Measurements from ENCODE around the gene MATN4. TPM values are rescaled to one million over a fixed set of nuclear protein-coding genes. Genes with fewer than 3 reads are reported as not detected.

Gene MATN4
- total RNA-seq, 1 experiment from 2014 or later = 0.17 TPM

GRCh38 chr20:45248609-45249008, 59.5 kb downstream of the MATN4 start:
- Mint-ChIP-seq H3K27me3 (ENCODE audit: unreplicated experiment) (no peaks in the 10 kb centered on the region), H3K4me1 (ENCODE audit: low read depth, unreplicated experiment) (peaks cover 27% of the 10 kb centered on the region), H3K4me3 (ENCODE audit: low read depth, unreplicated experiment) (no peak overlapping the region), H3K9me3 (ENCODE audit: low read depth, unreplicated experiment) (no peaks in the 10 kb centered on the region), H3K36me3 (ENCODE audit: insufficient read depth, unreplicated experiment) (no peaks in the 10 kb centered on the region), H3K27ac (ENCODE audit: unreplicated experiment) (no peak overlapping the region)
- TF ChIP-seq CTCF (IDR thresholded peaks at IDR 0.05; ENCODE audit: unreplicated experiment) = no peak
- no peak for DNase-seq
- CTCF ChIA-PET = interaction anchor here (1.1 kb wide), 1 partner anchor 45 kb away, joined by 3 read pairs; no protein-coding TSS in a partner anchor
- no TSS peak for BruUV-seq (replicated peaks)
- intact Hi-C loops (cut with micrococcal nuclease; ENCODE audit: unreplicated experiment) = no loop called here

GRCh38 chr20:45247865-45248264, 60.2 kb downstream of the MATN4 start:
- Mint-ChIP-seq H3K27ac (ENCODE audit: unreplicated experiment) (no peak overlapping the region), H3K4me1 (ENCODE audit: low read depth, unreplicated experiment) (peaks cover 20% of the 10 kb centered on the region), H3K4me3 (ENCODE audit: low read depth, unreplicated experiment) (no peak overlapping the region), H3K27me3 (ENCODE audit: unreplicated experiment) (no peaks in the 10 kb centered on the region), H3K9me3 (ENCODE audit: low read depth, unreplicated experiment) (no peaks in the 10 kb centered on the region), H3K36me3 (ENCODE audit: insufficient read depth, unreplicated experiment) (no peaks in the 10 kb centered on the region)
- CTCF ChIA-PET = no interaction called here
- no TSS peak for BruUV-seq (replicated peaks)
- intact Hi-C loops (cut with micrococcal nuclease; ENCODE audit: unreplicated experiment) = no loop called here
- no peak for TF ChIP-seq CTCF (IDR thresholded peaks at IDR 0.05; ENCODE audit: unreplicated experiment)
- DNase-seq = no peak

GRCh38 chr20:45246109-45246508, 62.0 kb downstream of the MATN4 start:
- BruUV-seq (replicated peaks) = no TSS peak
- CTCF ChIA-PET = no interaction called here
- TF ChIP-seq CTCF (IDR thresholded peaks at IDR 0.05; ENCODE audit: unreplicated experiment) = no peak
- H3K9me3 Mint-ChIP-seq (ENCODE audit: low read depth, unreplicated experiment) = no peaks in the 10 kb centered on the region
- no peak overlapping the region for H3K4me3 Mint-ChIP-seq (ENCODE audit: low read depth, unreplicated experiment)
- H3K27ac Mint-ChIP-seq (ENCODE audit: unreplicated experiment) = no peak overlapping the region
- H3K27me3 Mint-ChIP-seq (ENCODE audit: unreplicated experiment) = no peaks in the 10 kb centered on the region
- peaks cover 9% of the 10 kb centered on the region for H3K4me1 Mint-ChIP-seq (ENCODE audit: low read depth, unreplicated experiment)
- no peaks in the 10 kb centered on the region for H3K36me3 Mint-ChIP-seq (ENCODE audit: insufficient read depth, unreplicated experiment)
- intact Hi-C loops (cut with micrococcal nuclease; ENCODE audit: unreplicated experiment) = no loop called here
- no peak for DNase-seq

Other genes starting within 250 kb of the MATN4 start
- gene KCNS1, start 207.2 kb downstream of the MATN4 start, total RNA-seq (2022) = 10.4 and 10.7 TPM in 2 replicates
- gene WFDC5, start 193.1 kb downstream of the MATN4 start, total RNA-seq (2022) = not detected in 2 replicates
- gene WFDC12, start 183.8 kb downstream of the MATN4 start, total RNA-seq (2022) = not detected in 2 replicates
- 52.0 and 52.1 TPM in 2 replicates for gene PI3, start 133.4 kb downstream of the MATN4 start, total RNA-seq (2022)
- 0.21 TPM in 1 of 2 replicates, not detected in the other for gene SEMG1, start 101.3 kb downstream of the MATN4 start, total RNA-seq (2022)
- gene SEMG2, start 86.9 kb downstream of the MATN4 start, total RNA-seq (2022) = not detected in 2 replicates
- 270 and 446 TPM in 2 replicates for gene SLPI, start 53.7 kb downstream of the MATN4 start, total RNA-seq (2022)
- not detected in 2 replicates for gene RBPJL, start 1.5 kb downstream of the MATN4 start, total RNA-seq (2022)
- gene SDC4, start 40.1 kb upstream of the MATN4 start, total RNA-seq (2022) = 238 and 256 TPM in 2 replicates
- gene SYS1, start 54.9 kb upstream of the MATN4 start, total RNA-seq (2022) = 42.1 and 45.5 TPM in 2 replicates
- gene TP53TG5, start 70.0 kb upstream of the MATN4 start, total RNA-seq (2022) = 0.52 and 0.88 TPM in 2 replicates
- 105 and 113 TPM in 2 replicates for gene DBNDD2, start 100.0 kb upstream of the MATN4 start, total RNA-seq (2022)
- gene PIGT, start 107.8 kb upstream of the MATN4 start, total RNA-seq (2022) = 192 and 193 TPM in 2 replicates
- 295 TPM in 2 replicates for gene WFDC2, start 161.5 kb upstream of the MATN4 start, total RNA-seq (2022)
- gene SPINT3, start 207.3 kb upstream of the MATN4 start, total RNA-seq (2022) = not detected in 2 replicates
- not detected in 2 replicates for gene WFDC6, start 231.2 kb upstream of the MATN4 start, total RNA-seq (2022)
- gene EPPIN, start 239.1 kb upstream of the MATN4 start, total RNA-seq (2022) = not detected in 2 replicates

Measured in Calu3 (cell line).